Measurements from ENCODE around the gene GRPEL2.

DNA sequence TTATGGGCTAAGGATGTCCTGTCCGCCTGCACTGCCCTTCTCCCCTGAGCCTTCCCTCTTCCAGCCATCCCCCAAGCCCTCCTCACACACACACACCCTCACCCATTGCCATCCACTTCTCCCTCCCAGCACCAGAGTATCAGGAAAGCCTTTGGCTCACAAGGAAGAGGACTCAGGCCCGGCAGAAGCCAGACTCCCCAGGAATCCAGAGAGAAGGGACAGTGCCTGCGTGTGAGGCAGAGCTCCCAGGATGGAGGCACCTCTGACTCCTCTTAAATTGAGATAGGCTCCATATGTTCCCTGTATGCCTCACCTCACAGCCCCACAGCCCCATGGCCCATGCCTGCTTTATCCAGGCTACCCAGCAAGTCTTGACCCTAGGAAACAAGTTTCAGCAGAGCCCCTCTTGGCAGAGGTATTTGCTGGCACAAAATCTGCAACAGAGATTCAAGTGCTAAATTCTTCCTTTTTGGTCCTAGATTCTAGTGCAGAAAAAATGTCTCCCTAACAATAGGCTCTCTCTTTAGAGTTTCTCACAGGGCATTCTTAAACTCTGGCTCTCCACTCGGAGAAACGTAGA, 33.0 kb downstream of the GRPEL2 start:
- TF ChIP-seq, protein P1, sequence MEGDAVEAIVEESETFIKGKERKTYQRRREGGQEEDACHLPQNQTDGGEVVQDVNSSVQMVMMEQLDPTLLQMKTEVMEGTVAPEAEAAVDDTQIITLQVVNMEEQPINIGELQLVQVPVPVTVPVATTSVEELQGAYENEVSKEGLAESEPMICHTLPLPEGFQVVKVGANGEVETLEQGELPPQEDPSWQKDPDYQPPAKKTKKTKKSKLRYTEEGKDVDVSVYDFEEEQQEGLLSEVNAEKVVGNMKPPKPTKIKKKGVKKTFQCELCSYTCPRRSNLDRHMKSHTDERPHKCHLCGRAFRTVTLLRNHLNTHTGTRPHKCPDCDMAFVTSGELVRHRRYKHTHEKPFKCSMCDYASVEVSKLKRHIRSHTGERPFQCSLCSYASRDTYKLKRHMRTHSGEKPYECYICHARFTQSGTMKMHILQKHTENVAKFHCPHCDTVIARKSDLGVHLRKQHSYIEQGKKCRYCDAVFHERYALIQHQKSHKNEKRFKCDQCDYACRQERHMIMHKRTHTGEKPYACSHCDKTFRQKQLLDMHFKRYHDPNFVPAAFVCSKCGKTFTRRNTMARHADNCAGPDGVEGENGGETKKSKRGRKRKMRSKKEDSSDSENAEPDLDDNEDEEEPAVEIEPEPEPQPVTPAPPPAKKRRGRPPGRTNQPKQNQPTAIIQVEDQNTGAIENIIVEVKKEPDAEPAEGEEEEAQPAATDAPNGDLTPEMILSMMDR (IDR thresholded peaks at IDR 0.05) = no peak
- no peak for TF ChIP-seq POLR2A (IDR thresholded peaks at IDR 0.05)
